Gastrocnemius medialis (tissue), 4 donors: ENCODE data around the gene PLEKHG3.

ENCODE experiments used
- POLR2A ChIP-seq, 2 donors: fragments of 450-650 bp; IDR thresholded peaks; one replicate each; pipeline ENCODE4 v1.6.1; 2017; ENCODE audit warnings: antibody characterized with exemption in 2 of 2, mild to moderate bottlenecking in 2 of 2, moderate library complexity in 2 of 2
- TF ChIP-seq, protein P1 (sequence below), 5 experiments: fragments of 450-650 bp in 3 of 5; fragments of 200-600 bp in 2 of 5; sonication (generic) in 2 of 5; IDR thresholded peaks in 4 of 5; conservative IDR thresholded peaks in 1 of 5; 1 replicate in 4 of 5; 2 replicates in 1 of 5; pipeline ENCODE4 v1.5.1; 2016 to 2019; ENCODE audit warnings: antibody characterized with exemption in 5 of 5, mild to moderate bottlenecking in 3 of 5, moderate library complexity in 3 of 5

DNA sequence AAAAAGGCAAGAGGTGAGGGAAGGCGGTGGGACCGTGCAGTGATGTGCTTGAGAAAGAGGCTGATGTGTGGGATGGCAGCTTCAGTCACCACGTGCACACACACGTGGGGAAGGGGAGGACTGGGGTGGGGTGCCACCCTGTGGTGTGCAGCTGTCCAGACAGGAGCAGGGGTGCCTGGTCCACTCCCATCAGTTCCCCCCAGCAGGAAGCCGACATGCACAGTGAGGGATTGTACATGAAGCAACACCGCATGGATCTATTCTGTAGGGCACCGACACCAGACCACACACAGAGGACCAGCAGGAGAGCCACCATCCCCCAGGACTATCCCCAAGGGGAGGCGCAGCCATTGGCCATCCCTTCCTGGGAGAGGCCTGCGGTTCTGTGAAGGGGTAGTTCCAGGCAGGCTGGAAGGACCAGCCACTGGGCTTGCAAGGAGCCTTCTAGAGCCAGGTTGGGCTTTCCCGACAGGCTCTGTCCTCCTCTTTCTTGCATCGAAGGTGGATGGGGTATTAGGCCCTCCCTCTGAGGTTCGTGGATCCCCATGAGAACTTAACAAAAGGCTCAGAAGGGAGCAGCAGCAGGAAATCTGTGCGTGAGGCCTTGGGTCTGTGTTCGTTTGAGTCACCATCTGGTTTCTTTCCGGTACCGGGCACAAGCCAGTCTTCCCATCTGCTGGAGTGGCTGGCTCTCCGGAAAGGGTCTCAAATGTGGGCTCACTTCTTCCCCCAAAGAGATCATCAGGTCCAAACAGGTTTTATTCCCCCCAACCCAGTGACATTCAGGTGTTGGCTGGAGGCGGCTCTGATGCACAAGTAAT, 59.8 kb downstream of the PLEKHG3 start:
- TF ChIP-seq POLR2A (IDR thresholded peaks at IDR 0.05), result no peak
- TF ChIP-seq, protein P1, sequence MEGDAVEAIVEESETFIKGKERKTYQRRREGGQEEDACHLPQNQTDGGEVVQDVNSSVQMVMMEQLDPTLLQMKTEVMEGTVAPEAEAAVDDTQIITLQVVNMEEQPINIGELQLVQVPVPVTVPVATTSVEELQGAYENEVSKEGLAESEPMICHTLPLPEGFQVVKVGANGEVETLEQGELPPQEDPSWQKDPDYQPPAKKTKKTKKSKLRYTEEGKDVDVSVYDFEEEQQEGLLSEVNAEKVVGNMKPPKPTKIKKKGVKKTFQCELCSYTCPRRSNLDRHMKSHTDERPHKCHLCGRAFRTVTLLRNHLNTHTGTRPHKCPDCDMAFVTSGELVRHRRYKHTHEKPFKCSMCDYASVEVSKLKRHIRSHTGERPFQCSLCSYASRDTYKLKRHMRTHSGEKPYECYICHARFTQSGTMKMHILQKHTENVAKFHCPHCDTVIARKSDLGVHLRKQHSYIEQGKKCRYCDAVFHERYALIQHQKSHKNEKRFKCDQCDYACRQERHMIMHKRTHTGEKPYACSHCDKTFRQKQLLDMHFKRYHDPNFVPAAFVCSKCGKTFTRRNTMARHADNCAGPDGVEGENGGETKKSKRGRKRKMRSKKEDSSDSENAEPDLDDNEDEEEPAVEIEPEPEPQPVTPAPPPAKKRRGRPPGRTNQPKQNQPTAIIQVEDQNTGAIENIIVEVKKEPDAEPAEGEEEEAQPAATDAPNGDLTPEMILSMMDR (IDR thresholded peaks at IDR 0.05 in 4 of 5, conservative IDR thresholded peaks at IDR 0.05 in 1 of 5), result no peak
